CD1c-positive myeloid dendritic cell (primary cell): ENCODE measurements around the gene CHD2.
A peak's percentile ranks its signal among the peaks of the same experiment; 100 is the strongest.
"Not testable (repeated sequence)": the region's sequence is repeated elsewhere in the genome, so short reads cannot be mapped to it uniquely, and the experiment has no call there.

ENCODE experiments used
- DNase-seq: peaks from one replicate; pipeline ENCODE4 v3.0.0-alpha.2; 2016; ENCODE audit errors: extremely low spot score

Gene CHD2

DNA sequence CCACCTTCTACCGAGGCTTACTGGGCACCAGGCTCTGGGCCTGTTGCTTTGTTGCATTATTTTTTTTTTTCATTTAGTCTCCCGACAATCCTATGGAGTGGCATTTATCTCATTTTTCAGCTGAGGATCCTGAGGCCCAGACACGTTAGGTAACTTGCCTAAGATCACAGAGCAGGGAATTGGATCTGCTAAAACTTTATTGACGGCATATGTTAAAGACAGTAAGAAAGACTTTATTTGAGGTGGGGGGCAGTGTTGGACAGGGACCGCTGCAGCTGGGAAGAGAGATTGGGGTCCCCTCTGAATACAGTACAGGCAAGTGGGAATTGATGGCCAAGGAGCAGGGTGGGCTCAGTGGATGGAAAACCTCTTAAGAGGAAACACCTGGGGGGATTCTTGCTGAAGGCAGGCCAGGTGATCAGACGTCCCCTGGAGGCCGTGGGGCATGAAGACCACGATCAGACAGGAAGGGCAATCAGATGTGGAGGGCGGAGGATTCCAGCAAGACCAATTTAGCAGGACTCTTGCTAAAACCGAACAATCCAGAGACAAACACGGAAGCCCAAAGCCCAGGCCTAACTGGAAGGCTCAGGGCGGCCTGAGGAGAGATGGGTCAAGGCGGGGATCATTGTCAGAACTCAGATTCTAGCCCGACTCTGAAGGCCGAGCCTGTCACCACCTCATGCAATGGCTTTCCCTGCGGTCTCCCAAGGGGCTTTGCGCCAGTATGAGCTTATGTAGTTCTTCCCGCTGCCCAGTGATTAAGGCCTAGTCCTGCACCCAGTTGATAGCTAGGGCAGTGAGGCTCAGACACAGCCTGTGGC, 135.2 kb downstream of the CHD2 start:
- DNase-seq: no peak

- DNase-seq: peak; percentile 55
Measured at GRCh38 chr15:93035953-93036810, 136.1 kb downstream of the CHD2 start.

- DNase-seq: peak; percentile 49
Measured at GRCh38 chr15:93036951-93037819, 137.1 kb downstream of the CHD2 start.

- no peak for DNase-seq
Measured at GRCh38 chr15:93037820-93038705, 137.9 kb downstream of the CHD2 start.

GRCh38 chr15:93039562-93040287, 139.6 kb downstream of the CHD2 start:
- not testable (repeated sequence) for DNase-seq

GRCh38 chr15:93040288-93041158, 140.4 kb downstream of the CHD2 start:
- DNase-seq: no peak

GRCh38 chr15:93041159-93041547, 141.0 kb downstream of the CHD2 start:
- DNase-seq: no peak

DNA sequence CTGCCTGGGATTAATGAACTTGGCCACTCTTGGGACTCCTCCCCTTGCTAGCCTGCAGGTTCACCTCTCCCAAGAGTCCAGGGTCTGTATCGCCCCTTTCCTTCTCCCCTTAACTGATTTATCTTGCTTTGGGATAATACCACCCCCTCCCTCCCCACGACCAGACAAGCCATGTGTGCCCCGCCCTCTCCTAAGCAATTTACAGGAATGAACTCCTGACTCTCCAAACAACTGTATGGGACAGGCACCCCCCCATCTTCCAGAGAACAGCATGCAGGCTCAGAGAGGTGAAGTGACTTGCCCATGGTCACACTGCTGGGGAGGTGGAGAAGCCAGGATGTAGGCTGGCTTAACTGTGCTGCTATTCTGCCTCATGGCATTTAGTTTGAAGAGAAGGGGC, 142.1 kb downstream of the CHD2 start:
- DNase-seq: no peak

GRCh38 chr15:93042691-93043378, 142.7 kb downstream of the CHD2 start:
- DNase-seq: no peak

- no peak for DNase-seq
Measured at GRCh38 chr15:93043621-93044300, 143.6 kb downstream of the CHD2 start.

- DNase-seq: no peak
Measured at GRCh38 chr15:93044301-93045190, 144.4 kb downstream of the CHD2 start.

DNA sequence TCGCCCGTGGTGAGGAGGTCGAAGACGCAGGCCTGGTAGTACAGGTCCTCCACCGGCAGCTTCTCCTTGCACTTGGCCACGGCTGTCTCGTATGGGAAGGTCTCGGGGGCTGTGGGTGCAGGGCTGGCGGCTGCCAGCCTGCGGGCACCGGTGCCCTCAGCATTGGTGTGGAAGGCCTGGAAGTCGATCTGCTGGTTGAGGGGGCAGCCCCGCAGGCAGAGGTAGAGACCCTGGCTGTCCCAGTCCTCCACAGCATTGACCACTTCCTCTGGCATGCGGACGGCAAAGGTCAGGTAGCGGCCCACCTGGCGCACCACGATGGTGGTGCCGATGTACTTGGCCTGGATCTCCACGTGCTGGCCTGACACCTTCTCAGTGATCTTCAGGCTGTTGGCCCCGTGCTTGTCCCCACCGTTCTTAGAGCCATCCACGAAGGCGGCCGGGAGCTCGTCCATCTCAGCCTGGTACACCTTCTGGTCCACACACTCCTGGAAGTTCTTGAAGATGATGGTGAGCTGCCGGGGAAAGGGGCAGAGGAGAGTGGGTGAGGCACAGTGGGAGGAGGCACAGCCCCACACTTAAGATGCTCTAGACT, 145.2 kb downstream of the CHD2 start:
- DNase-seq: no peak

GRCh38 chr15:93046120-93046519, 146.0 kb downstream of the CHD2 start:
- DNase-seq: no peak

DNA sequence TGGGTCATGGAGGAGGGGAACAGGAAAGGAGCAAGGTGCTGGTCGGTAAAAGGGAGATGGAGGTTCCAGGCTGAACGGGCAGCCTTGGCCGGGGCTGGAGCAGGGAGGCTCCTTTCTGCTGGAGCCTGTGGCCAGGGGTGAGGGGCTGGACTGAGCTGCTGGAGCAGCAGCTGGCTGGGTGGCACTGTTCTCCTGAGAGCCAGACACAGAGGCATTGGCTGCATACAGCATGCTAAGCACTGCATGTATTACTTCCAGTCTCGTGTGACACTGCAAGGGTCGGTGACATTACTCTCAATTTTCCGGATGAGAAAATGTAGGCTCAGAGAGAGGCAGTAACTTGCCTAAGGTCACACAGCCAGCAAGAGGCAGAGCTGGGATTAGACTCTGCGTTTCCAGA, 146.6 kb downstream of the CHD2 start:
- DNase-seq: no peak

DNA sequence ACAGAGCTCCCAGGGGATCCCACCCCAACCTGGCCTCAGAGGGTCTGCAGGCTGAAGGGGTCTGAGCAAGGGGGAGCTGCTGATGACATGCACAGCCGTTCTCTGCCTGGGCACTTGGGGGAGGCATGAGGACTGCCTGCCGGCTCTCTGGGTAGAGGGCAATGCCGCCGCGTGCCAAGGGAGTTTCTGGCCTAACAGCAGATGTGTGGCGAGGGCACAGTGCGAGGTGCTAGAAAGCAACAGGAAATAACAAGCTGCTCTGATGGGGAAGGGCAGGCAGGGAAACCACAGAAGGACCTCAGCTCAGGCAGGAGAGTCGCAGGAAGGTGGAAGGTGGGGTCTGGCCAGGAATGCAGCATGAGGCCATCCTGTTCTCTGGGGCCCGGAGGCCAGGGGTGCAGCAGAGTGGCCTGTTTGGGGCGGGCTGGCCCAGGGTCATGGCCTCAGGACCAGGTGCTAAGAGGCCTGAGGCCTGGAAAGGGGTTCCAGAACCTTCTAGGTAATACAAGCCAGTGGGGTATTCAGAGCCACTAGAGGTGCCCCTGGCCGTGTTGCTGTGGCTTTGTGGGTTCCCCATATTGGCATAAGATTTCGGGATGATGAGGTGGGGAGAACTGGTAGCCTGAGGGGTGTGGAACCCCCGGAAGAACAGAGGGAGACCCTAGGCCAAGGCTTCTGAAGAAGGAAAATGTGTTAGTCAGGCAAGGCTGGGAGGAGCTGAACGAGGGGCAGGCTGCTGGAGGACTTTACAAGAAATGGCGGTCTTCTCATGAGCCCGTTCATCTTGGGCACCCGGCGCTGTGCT, 147.7 kb downstream of the CHD2 start:
- DNase-seq: no peak

- no peak for DNase-seq
Measured at GRCh38 chr15:93048426-93048721, 148.2 kb downstream of the CHD2 start.
